GM10266 (cell line): ENCODE measurements around the gene EIF1AY.
"Not testable (repeated sequence)": the region's sequence is repeated elsewhere in the genome, so short reads cannot be mapped to it uniquely, and the experiment has no call there.

Source experiments
- DNase-seq: peaks from one replicate; pipeline ENCODE4 v3.0.0; 2012; ENCODE audit errors: extremely low spot score
- TF ChIP-seq, protein P1 (sequence below): IDR thresholded peaks from 2 replicates; pipeline ENCODE4 v1.5.1; 2012; ENCODE audit warnings: mild to moderate bottlenecking, low read depth; ENCODE audit not compliant: control insufficient read depth, insufficient read depth; ENCODE audit errors: missing control alignments

Gene EIF1AY

DNA sequence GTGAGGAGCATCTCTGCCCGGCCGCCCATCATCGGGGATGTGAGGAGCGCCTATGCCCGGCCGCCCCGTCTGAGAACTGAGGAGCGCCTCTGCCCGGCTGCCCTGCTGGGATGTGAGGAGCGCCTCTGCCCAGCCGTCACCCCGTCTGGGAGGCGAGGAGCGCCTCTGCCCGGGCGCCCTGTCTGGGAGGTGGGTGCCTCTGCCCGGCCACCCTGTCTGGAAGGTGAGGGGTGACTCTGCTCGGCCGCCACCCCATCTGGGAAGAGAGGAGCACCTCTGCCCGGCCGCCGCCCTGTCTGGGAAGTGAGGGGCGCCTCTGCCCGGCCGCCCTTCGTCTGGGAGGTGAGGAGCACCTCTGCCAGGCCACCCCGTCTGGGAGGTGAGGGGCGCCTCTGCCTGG is 23.7 kb upstream of the EIF1AY start:
- DNase-seq = no peak
- TF ChIP-seq, protein P1, sequence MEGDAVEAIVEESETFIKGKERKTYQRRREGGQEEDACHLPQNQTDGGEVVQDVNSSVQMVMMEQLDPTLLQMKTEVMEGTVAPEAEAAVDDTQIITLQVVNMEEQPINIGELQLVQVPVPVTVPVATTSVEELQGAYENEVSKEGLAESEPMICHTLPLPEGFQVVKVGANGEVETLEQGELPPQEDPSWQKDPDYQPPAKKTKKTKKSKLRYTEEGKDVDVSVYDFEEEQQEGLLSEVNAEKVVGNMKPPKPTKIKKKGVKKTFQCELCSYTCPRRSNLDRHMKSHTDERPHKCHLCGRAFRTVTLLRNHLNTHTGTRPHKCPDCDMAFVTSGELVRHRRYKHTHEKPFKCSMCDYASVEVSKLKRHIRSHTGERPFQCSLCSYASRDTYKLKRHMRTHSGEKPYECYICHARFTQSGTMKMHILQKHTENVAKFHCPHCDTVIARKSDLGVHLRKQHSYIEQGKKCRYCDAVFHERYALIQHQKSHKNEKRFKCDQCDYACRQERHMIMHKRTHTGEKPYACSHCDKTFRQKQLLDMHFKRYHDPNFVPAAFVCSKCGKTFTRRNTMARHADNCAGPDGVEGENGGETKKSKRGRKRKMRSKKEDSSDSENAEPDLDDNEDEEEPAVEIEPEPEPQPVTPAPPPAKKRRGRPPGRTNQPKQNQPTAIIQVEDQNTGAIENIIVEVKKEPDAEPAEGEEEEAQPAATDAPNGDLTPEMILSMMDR = no peak

DNA sequence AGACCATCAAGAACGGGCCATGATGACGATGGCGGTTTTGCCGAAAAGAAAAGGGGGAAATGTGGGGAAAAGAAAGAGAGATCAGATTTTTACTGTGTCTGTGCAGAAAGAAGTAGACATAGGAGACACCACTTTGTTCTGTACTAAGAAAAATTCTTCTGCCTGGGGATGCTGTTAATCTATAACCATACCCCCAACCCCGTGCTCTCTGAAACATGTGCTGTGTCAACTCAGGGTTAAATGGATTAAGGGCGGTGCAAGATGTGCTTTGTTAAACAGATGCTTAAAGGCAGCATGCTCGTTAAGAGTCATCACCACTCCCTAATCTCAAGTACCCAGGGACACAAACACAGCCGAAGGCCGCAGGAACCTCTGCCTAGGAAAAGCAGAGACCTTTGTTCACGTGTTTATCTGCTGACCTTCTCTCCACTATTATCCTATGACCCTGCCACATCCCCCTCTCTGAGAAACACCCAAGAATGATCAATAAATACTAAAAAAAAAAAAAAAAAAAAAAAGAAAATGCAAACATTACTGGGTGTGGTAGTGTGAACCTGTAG is 22.7 kb upstream of the EIF1AY start:
- DNase-seq = not testable (repeated sequence)

DNA sequence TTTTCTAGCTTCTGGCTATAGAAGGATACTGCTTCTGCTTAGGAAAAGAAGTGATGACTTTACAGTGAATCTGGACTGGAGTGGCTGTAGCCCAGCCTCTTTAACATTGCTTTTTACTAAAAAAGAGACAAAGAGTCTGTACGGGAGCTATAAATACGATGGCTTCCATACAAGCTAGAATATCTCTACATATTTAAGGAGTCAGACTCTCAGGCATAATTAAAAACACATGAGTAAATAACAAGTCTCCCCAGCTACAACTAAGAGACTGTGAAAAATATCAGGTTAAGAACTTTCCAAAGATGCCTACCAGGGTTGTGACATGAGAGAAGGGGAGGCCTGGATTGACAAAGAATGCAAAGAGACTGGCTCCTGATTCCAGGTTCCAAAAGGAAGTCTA is 19.8 kb upstream of the EIF1AY start:
- DNase-seq = no peak
- TF ChIP-seq, protein P1 = no peak

DNA sequence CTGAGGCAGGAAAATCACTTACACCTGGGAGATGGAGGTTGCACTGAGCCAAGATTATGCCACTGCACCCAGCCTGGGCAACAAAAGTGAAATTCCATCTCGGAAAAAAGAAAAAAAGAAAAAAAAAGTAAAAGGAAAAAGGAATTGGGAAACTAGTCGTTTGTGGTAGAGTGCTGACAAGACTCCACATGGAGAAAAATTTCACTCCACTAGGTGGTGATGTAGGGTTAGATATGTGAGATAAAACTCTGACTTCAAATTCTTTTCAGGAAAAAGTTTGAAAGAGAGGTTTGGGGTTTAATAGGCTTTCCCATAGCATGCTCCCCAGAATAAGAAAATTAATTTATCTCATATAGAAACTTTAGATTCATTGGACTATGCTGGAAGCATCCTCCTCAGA is 16.9 kb upstream of the EIF1AY start:
- TF ChIP-seq, protein P1 = no peak
- DNase-seq = no peak

DNA sequence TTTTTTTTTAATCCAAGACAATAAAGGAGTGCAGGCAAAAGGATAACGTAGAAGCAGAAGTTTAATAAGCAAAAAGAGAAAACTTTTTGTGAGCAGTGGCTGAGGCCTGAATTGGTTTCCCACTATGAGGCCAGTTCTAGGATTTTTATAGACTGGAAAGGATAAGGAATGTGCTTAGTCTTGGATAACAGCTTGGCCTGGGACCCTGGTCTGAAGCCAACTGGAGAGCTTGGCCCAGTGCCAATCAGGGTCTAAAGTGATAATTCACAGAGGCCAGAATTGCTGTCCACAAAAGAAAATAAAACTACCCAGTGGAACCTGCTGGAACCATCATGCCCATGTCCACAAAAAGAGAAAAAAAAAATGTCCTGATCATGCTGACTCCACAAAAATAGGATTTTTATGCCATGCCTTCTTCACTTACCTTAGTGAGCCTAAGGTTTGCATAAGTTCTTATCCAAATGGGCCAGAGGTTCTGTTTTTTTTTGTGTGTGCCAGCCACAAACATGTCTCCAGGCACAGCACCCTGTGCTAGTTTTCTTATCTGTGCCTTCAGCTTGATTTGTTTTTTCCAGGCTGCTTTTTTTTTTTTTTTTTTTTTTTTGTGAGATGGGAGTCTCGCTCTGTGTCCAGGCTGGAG is 15.6 kb upstream of the EIF1AY start:
- DNase-seq = no peak
- TF ChIP-seq, protein P1 = no peak

DNA sequence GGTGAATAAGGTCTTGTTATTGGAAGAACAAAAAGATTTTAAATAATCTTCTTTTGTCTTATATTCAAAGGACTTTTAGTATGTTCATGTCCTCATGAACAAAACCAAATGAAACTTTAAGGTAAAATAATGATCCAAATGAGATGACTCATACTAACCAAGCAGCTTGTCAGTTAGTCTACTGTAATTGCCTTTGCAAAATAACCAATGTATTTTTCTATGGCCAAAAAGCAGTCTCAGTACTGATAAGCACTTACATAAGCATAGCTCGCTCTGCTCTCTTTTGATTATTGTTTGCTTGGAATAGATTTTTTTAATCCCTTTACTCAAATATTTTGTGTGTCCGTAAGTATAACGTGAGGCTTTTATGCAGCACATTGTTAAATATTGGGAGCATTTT is 4.3 kb upstream of the EIF1AY start:
- DNase-seq = no peak
- TF ChIP-seq, protein P1 = no peak

DNA sequence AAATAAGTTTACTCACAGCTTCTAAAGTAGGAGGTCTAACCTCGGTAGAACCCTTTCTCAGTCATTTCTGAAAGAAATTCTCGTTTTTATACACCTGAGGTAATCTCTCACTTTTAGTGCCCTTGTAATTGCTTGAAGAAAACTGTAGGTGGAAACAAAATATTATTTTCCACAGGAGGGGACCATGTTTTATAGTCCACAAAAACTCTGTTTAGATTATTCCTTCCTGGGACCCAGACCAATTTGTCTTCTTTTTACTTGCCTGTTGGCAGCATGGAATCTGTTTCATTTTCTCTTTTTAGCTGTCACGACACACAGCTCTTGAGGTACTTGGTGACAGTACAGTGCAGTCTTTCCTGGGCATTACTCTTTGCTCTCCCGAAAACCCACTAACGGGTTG is 930 bp downstream of the EIF1AY start:
- TF ChIP-seq, protein P1 = no peak
- no peak for DNase-seq

DNA sequence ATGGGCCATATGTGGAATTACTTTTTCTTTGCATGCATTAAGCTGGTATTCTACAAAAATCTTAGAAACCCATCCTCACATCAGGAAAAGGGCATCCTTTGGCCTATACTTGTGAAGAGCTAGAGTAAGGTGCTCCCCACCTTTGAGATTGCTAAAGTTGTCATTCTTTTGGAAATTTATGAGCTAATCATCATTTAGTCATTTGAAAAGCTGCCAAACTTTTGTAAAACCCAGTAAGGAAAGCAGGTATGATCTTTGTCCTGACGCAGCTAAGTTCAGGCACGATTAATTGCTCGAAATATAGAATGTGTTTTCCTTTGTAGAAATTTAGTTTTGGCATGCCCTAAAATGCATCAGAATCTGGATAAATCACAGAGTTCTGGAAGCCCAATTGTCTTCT is 2.6 kb downstream of the EIF1AY start:
- TF ChIP-seq, protein P1 = no peak
- no peak for DNase-seq
